GM23338 (cell line): Measurements from ENCODE around the gene DDX50. TPM values are rescaled to one million over a fixed set of nuclear protein-coding genes. Genes with fewer than 3 reads are reported as not detected.

Source experiments
- ATAC-seq: fragments of 200-7000 bp; cut with Tn5 transposase; 3 replicates; pipeline ENCODE4 v1.9.1; 2020
- DNase-seq: peaks from one replicate; pipeline ENCODE4 v3.0.0-alpha.2; 2015; ENCODE audit warnings: low spot score
- H2AFZ ChIP-seq: fragments of 200-600 bp; sonication (generic); 2 replicates; pipeline ENCODE4 v1.8.0; 2016; ENCODE audit warnings: antibody characterized with exemption, mild to moderate bottlenecking, moderate library complexity
- H3F3A ChIP-seq: fragments of 200-600 bp; sonication (generic); replicated peaks from 2 replicates; pipeline ENCODE4 v1.8.0; 2017; ENCODE audit warnings: antibody characterized with exemption, mixed run types, low read depth
- H3K27ac ChIP-seq: fragments of 200-600 bp; sonication (generic); 2 replicates; pipeline ENCODE4 v1.6.1; 2016; ENCODE audit warnings: low read depth
- H3K27me3 ChIP-seq: fragments of 200-600 bp; sonication (generic); 2 replicates; pipeline ENCODE4 v1.8.0; 2016; ENCODE audit warnings: mild to moderate bottlenecking, mixed run types, moderate library complexity; ENCODE audit not compliant: insufficient read depth
- H3K36me3 ChIP-seq: fragments of 200-600 bp; sonication (generic); 2 replicates; pipeline ENCODE4 v1.8.0; 2016; ENCODE audit warnings: mild to moderate bottlenecking; ENCODE audit not compliant: insufficient read depth
- H3K4me1 ChIP-seq: fragments of 200-600 bp; sonication (generic); 2 replicates; pipeline ENCODE4 v1.8.0; 2016; ENCODE audit warnings: mild to moderate bottlenecking, moderate library complexity; ENCODE audit not compliant: insufficient read depth
- H3K4me2 ChIP-seq: fragments of 200-600 bp; sonication (generic); 2 replicates; pipeline ENCODE4 v1.7.1; 2017; ENCODE audit warnings: mixed run types
- H3K4me3 ChIP-seq: fragments of 200-600 bp; sonication (generic); 2 replicates; pipeline ENCODE4 v1.6.1; 2016; ENCODE audit warnings: mixed run types
- H3K79me2 ChIP-seq: fragments of 200-600 bp; sonication (generic); replicated peaks from 2 replicates; pipeline ENCODE4 v1.8.0; 2017; ENCODE audit warnings: mild to moderate bottlenecking; ENCODE audit not compliant: insufficient read depth
- H3K9me2 ChIP-seq: fragments of 200-600 bp; sonication (generic); 2 replicates; pipeline ENCODE4 v1.8.0; 2017; ENCODE audit not compliant: insufficient read depth
- H4K20me1 ChIP-seq: fragments of 200-600 bp; sonication (generic); replicated peaks from 2 replicates; pipeline ENCODE4 v1.8.0; 2017; ENCODE audit warnings: mild to moderate bottlenecking; ENCODE audit not compliant: insufficient read depth
- H3K27ac Mint-ChIP-seq: 2 replicates; pipeline ENCODE4 v1.8.0; 2020; ENCODE audit warnings: inconsistent platforms, mild to moderate bottlenecking, moderate library complexity, mixed read lengths
- H3K27me3 Mint-ChIP-seq: 3 replicates; pipeline ENCODE4 v1.8.0; 2022; ENCODE audit warnings: low read depth, mild to moderate bottlenecking, moderate library complexity, mixed read lengths, inconsistent platforms; ENCODE audit not compliant: insufficient read depth, poor library complexity
- H3K36me3 Mint-ChIP-seq: 3 replicates; pipeline ENCODE4 v1.8.0; 2021; ENCODE audit warnings: low read depth, mild to moderate bottlenecking, inconsistent platforms, moderate library complexity, mixed read lengths
- H3K4me1 Mint-ChIP-seq: 3 replicates; pipeline ENCODE4 v1.8.0; 2020; ENCODE audit warnings: mild to moderate bottlenecking, inconsistent platforms, mixed read lengths
- H3K4me3 Mint-ChIP-seq: 3 replicates; pipeline ENCODE4 v1.8.0; 2021; ENCODE audit warnings: moderate library complexity, mild to moderate bottlenecking, inconsistent platforms, mixed read lengths
- H3K9me3 Mint-ChIP-seq: 3 replicates; pipeline ENCODE4 v1.8.0; 2020; ENCODE audit warnings: moderate library complexity, mild to moderate bottlenecking, inconsistent platforms, mixed read lengths
- CREB1 ChIP-seq: fragments of 250-450 bp; sonication (Bioruptor Pico); IDR thresholded peaks from 2 replicates; pipeline ENCODE4 v1.5.0; 2020; ENCODE audit warnings: low read depth, mild to moderate bottlenecking, moderate library complexity
- EZH2phosphoT487 ChIP-seq: fragments of 200-600 bp; sonication (generic); IDR thresholded peaks from one replicate; pipeline ENCODE4 v1.8.1; 2018; ENCODE audit warnings: antibody characterized with exemption; ENCODE audit not compliant: unreplicated experiment
- JUNB ChIP-seq: IDR thresholded peaks from one replicate; pipeline ENCODE4 v1.6.1; 2016; ENCODE audit warnings: antibody characterized with exemption; ENCODE audit not compliant: unreplicated experiment
- STAT1 ChIP-seq: IDR thresholded peaks from one replicate; pipeline ENCODE4 v1.6.1; 2016; ENCODE audit warnings: antibody characterized with exemption; ENCODE audit not compliant: unreplicated experiment
- ZNF114 ChIP-seq: fragments of 250-450 bp; sonication (Bioruptor Pico); IDR thresholded peaks from 2 replicates; pipeline ENCODE4 v1.5.0; 2020; ENCODE audit warnings: mild to moderate bottlenecking, moderate library complexity
- ZNF462 ChIP-seq: fragments of 250-450 bp; sonication (Bioruptor Pico); IDR thresholded peaks from 2 replicates; pipeline ENCODE4 v1.5.0; 2020; ENCODE audit warnings: mild to moderate bottlenecking, moderate library complexity
- polyA plus RNA-seq: library from polyadenylated mRNA; unstranded; fragments of >200 nt; fragmentation: Nextera tagmentation; extraction: Ambion mirVana; gene quantifications from 2 replicates; pipeline ENCODE4 v1.2.1, GENCODE V29; 2016
- total RNA-seq: library from RNA; depleted of rRNA; stranded (reverse); fragments of >200 nt; shearing (Covaris generic); gene quantifications from 2 replicates; pipeline ENCODE4 v1.2.3, GENCODE V29; 2014
- TF ChIP-seq, protein P1 (sequence below), 2 experiments: fragments of 200-600 bp in 1 of 2; sonication (generic) in 1 of 2; conservative IDR thresholded peaks; 2 replicates each; pipeline versions ENCODE4 v1.5.1 to v1.6.1; 2016 to 2017; ENCODE audit warnings: antibody characterized with exemption in 2 of 2, low read depth in 2 of 2, mild to moderate bottlenecking in 2 of 2, moderate library complexity in 1 of 2
- TF ChIP-seq, protein P2 (sequence below): IDR thresholded peaks from one replicate; pipeline ENCODE4 v1.6.1; 2018; ENCODE audit warnings: antibody characterized with exemption; ENCODE audit not compliant: unreplicated experiment

Gene DDX50
- total and polyA plus RNA-seq, 2 experiments from 2014 or later: 37.2 TPM

DNA sequence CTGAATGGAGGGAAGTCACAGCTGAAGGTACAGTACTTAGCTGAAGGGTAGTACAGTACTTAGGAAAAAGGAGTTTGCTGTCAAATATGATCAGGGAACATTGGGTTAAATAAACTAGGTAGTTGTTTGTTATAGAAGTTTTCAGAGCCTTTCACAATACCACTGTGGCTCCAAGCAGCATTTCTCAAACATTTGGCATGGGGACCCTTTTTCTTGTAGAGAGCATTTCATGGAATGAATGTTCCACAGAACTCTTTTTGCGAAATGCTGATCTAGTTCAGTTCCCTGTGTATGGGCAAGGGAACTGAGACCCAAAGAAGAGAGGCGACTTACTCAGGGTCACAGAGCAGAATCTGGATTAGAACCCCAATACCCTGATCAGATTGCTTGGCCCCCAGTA, 31.5 kb upstream of the DDX50 start (continued):
- no peak for TF ChIP-seq ZNF462 (CRISPR knock-in tag)
- TF ChIP-seq JUNB: no peak
- no peak for TF ChIP-seq ZNF114 (CRISPR knock-in tag)
- no peak for TF ChIP-seq EZH2phosphoT487

GRCh38 chr10:68870061-68870460, 31.1 kb upstream of the DDX50 start:
- H3K27me3 ChIP-seq: no peaks in the 10 kb centered on the region
- no peaks in the 10 kb centered on the region for H3K36me3 ChIP-seq
- peaks cover 18% of the 10 kb centered on the region for H3K4me1 ChIP-seq
- DNase-seq (no peak), ATAC-seq (no peak)
- H3K9me3 Mint-ChIP-seq: peaks cover 23% of the 10 kb centered on the region
- H3F3A ChIP-seq: no peaks in the 10 kb centered on the region
- H3K4me1 Mint-ChIP-seq: peaks cover 20% of the 10 kb centered on the region
- no peaks in the 10 kb centered on the region for H3K9me2 ChIP-seq
- H3K4me3 ChIP-seq: no peak overlapping the region
- H3K27ac ChIP-seq: no peak overlapping the region
- H3K27ac Mint-ChIP-seq: no peak overlapping the region
- H3K79me2 ChIP-seq: no peaks in the 10 kb centered on the region
- H3K27me3 Mint-ChIP-seq: peaks cover 2% of the 10 kb centered on the region
- no peak overlapping the region for H3K4me3 Mint-ChIP-seq
- H2AFZ ChIP-seq: no peak overlapping the region
- H4K20me1 ChIP-seq: no peaks in the 10 kb centered on the region
- TF ChIP-seq STAT1: no peak
- TF ChIP-seq EZH2phosphoT487: no peak
- no peak for TF ChIP-seq ZNF114 (CRISPR knock-in tag)
- TF ChIP-seq, protein P1, sequence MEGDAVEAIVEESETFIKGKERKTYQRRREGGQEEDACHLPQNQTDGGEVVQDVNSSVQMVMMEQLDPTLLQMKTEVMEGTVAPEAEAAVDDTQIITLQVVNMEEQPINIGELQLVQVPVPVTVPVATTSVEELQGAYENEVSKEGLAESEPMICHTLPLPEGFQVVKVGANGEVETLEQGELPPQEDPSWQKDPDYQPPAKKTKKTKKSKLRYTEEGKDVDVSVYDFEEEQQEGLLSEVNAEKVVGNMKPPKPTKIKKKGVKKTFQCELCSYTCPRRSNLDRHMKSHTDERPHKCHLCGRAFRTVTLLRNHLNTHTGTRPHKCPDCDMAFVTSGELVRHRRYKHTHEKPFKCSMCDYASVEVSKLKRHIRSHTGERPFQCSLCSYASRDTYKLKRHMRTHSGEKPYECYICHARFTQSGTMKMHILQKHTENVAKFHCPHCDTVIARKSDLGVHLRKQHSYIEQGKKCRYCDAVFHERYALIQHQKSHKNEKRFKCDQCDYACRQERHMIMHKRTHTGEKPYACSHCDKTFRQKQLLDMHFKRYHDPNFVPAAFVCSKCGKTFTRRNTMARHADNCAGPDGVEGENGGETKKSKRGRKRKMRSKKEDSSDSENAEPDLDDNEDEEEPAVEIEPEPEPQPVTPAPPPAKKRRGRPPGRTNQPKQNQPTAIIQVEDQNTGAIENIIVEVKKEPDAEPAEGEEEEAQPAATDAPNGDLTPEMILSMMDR (conservative IDR thresholded peaks at IDR 0.05; ENCODE audit: low read depth in 2 of 2): no peak
- no peak for TF ChIP-seq CREB1 (CRISPR knock-in tag)
- no peak for TF ChIP-seq JUNB
- TF ChIP-seq, protein P2, sequence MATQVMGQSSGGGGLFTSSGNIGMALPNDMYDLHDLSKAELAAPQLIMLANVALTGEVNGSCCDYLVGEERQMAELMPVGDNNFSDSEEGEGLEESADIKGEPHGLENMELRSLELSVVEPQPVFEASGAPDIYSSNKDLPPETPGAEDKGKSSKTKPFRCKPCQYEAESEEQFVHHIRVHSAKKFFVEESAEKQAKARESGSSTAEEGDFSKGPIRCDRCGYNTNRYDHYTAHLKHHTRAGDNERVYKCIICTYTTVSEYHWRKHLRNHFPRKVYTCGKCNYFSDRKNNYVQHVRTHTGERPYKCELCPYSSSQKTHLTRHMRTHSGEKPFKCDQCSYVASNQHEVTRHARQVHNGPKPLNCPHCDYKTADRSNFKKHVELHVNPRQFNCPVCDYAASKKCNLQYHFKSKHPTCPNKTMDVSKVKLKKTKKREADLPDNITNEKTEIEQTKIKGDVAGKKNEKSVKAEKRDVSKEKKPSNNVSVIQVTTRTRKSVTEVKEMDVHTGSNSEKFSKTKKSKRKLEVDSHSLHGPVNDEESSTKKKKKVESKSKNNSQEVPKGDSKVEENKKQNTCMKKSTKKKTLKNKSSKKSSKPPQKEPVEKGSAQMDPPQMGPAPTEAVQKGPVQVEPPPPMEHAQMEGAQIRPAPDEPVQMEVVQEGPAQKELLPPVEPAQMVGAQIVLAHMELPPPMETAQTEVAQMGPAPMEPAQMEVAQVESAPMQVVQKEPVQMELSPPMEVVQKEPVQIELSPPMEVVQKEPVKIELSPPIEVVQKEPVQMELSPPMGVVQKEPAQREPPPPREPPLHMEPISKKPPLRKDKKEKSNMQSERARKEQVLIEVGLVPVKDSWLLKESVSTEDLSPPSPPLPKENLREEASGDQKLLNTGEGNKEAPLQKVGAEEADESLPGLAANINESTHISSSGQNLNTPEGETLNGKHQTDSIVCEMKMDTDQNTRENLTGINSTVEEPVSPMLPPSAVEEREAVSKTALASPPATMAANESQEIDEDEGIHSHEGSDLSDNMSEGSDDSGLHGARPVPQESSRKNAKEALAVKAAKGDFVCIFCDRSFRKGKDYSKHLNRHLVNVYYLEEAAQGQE: no peak
- H3K36me3 Mint-ChIP-seq: peaks cover 17% of the 10 kb centered on the region
- no peak overlapping the region for H3K4me2 ChIP-seq
